Ovary (tissue), 9 donors: ENCODE results near the gene TGFB2. TPM values are rescaled to one million over a fixed set of nuclear protein-coding genes. Genes with fewer than 3 reads are reported as not detected.
A peak's percentile ranks its signal among the peaks of the same experiment; 100 is the strongest.

ENCODE experiments used
- DNase-seq, 5 donors: peaks; one replicate each; pipeline ENCODE4 v3.0.0-alpha.2; 2019 to 2020
- H3K27ac ChIP-seq, 2 donors: fragments of 200-600 bp; one replicate each; pipeline versions ENCODE4 v1.5.1 to v1.8.0; 2019 to 2022
- H3K27me3 ChIP-seq: fragments of 200-600 bp; one replicate; pipeline ENCODE4 v1.8.0; 2022
- H3K36me3 ChIP-seq: fragments of 200-600 bp; sonication (generic); one replicate; pipeline ENCODE4 v1.5.1; 2019
- H3K4me1 ChIP-seq: one replicate; pipeline ENCODE4 v1.8.1; 2013; ENCODE audit warnings: mild to moderate bottlenecking, moderate library complexity; ENCODE audit not compliant: insufficient read depth
- H3K4me3 ChIP-seq: fragments of 200-600 bp; sonication (generic); one replicate; pipeline ENCODE4 v1.5.1; 2017
- H3K9me3 ChIP-seq, 2 donors: fragments of 200-600 bp in 1 of 2; sonication (generic) in 1 of 2; one replicate each; pipeline versions ENCODE4 v1.5.1 to v1.8.1; 2013 to 2019; ENCODE audit warnings: mild to moderate bottlenecking in 1 of 2, moderate library complexity in 1 of 2
- CTCF ChIP-seq, 3 donors: fragments of 450-650 bp in 2 of 3; fragments of 200-600 bp in 1 of 3; IDR thresholded peaks; one replicate each; pipeline versions ENCODE4 v1.5.1 to v1.8.0; 2016 to 2022; ENCODE audit warnings: antibody characterized with exemption in 3 of 3, mild to moderate bottlenecking in 1 of 3
- EP300 ChIP-seq: sonication (generic); formaldehyde crosslinking; IDR thresholded peaks from one replicate; pipeline ENCODE4 v1.6.1; 2017; ENCODE audit warnings: antibody characterized with exemption
- POLR2A ChIP-seq: fragments of 450-650 bp; IDR thresholded peaks from one replicate; pipeline ENCODE4 v1.6.1; 2017; ENCODE audit warnings: antibody characterized with exemption, mild to moderate bottlenecking, moderate library complexity
- WGBS, 3 donors: extraction: QIAGEN DNeasy Blood & Tissue Kit in 1 of 3; methylation state at CpG; one replicate each; pipeline versions ENCODE4 v1.1.5 to v1.1.7; 2013 to 2017; 5-methylcytosine and 5-hydroxymethylcytosine counted together
- intact Hi-C, 4 donors: fragments of 100-400 bp; cut with DNase I; formaldehyde crosslinking; loops; one replicate each; pipeline versions ENCODE4 v1.11.0 to v1.15.1; 2022 to 2023
- polyA plus RNA-seq, 2 donors: library from polyadenylated mRNA; stranded (reverse); fragments of 200-250 nt in 1 of 2; fragments of 350-450 nt in 1 of 2; fragmentation: Illumina TruSeq in 1 of 2; extraction: RNeasy Lipid Tissue Mini Kit (QIAGEN cat#74804) in 1 of 2; gene quantifications; one replicate each; pipeline ENCODE4 v1.2.3, GENCODE V29; 2013 to 2014
- total RNA-seq, 7 donors: library from RNA; depleted of rRNA in 2 of 7; stranded (reverse); fragments of >200 nt in 2 of 7; fragmentation: NEBNext Ultra II Directional in 3 of 7; extraction: Animal tissue kit (Norgen Biotek cat#: 25700) in 3 of 7; gene quantifications; one replicate each; pipeline versions ENCODE4 v1.1.0 to v1.2.4, GENCODE V29; 2016 to 2023
- donor health status: DM: no; HTN: no; CAD: no; lungs with moderate emphysema.
- donor health status: DM: no; HTN: no; CAD: no.
- donor health status: Bipolar disorder and iron deficiency.
- donor health status: DM: yes; HTN: yes; CAD: no.
- donor health status: DM: no; HTN: no; CAD: no.
- donor health status: DM: yes; HTN: yes; CAD: no.

Gene TGFB2
- total and polyA plus RNA-seq, 9 donors = 3.8 to 29.4 (median 9.3) TPM

DNA sequence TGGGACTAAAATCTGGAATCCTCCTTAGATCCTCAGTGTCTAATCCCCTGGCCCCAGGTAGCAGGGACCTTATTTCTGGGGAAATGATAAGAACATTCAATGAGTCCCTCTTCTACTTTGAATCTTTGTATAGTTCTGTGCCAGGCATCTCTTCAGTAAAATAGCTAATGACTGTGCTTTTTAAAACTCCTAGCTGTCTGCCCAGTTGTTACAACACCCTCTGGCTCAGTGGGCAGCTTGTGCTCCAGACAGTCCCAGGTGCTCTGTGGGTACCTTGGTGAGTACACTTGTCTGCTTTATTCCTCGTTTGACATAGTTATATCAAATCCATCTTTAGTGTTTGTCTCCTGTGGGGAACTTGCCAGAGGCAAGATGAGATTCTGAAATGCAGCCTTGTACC lies 18.0 kb downstream of the TGFB2 start:
- peaks cover 11% of the 10 kb centered on the region for H3K4me1 ChIP-seq
- TF ChIP-seq POLR2A (no peak), EP300 (no peak), CTCF (IDR thresholded peaks at IDR 0.05) (no peak)
- no peak overlapping the region for H3K27ac ChIP-seq
- H3K9me3 ChIP-seq = no peaks in the 10 kb centered on the region
- H3K36me3 ChIP-seq = no peaks in the 10 kb centered on the region
- no peaks in the 10 kb centered on the region for H3K27me3 ChIP-seq
- DNase-seq = no peak
- intact Hi-C loops = no loop called here
- 79 to 100% (median 82%) methylated on average over 1 of the region's 1 CpG for WGBS, 3 donors
- H3K4me3 ChIP-seq = no peak overlapping the region

DNA sequence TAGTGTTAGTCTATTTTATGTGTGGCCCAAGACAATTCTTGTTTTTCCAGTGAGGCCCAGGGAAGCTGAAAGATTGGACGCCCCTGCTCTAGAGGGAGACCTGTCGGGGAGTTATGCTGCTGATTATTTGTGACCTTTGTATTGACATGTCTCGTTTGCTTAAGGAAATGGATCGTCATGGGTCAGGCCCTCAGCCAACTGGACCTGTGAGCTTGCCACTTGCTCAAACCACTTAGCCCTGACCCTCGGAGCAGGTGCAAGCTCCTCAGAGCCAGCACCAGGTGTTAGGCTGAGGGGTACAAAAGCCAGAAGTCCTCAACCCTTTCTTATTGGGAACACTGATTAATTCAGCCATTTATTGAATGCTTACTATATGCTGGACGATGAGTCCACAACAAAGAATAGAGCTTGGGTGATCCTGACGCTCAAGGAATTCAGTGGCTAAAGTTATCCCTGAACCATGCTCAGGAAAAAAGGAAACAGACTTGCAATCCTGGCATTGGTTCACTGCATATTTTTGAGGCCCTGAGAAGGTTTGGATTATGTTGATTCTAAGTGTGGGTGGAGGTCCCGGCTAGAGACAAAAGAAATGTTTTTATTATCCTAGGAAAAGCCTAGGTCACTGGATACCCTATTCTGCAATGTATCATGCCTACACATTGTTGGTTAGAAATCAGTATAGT lies 19.0 kb downstream of the TGFB2 start:
- Histone ChIP-seq H3K9me3 (no peaks in the 10 kb centered on the region), H3K27ac (peak overlapping the region in 1 of 2 donors; percentile 62), H3K27me3 (no peaks in the 10 kb centered on the region), H3K36me3 (no peaks in the 10 kb centered on the region), H3K4me1 (peaks cover 11% of the 10 kb centered on the region), H3K4me3 (no peak overlapping the region)
- intact Hi-C loops = no loop called here
- WGBS, 3 donors = 28 to 44% (median 31%) methylated on average over 8 of the region's 8 CpGs
- TF ChIP-seq POLR2A (no peak), EP300 (no peak), CTCF (IDR thresholded peaks at IDR 0.05) (no peak)
- DNase-seq = no peak

DNA sequence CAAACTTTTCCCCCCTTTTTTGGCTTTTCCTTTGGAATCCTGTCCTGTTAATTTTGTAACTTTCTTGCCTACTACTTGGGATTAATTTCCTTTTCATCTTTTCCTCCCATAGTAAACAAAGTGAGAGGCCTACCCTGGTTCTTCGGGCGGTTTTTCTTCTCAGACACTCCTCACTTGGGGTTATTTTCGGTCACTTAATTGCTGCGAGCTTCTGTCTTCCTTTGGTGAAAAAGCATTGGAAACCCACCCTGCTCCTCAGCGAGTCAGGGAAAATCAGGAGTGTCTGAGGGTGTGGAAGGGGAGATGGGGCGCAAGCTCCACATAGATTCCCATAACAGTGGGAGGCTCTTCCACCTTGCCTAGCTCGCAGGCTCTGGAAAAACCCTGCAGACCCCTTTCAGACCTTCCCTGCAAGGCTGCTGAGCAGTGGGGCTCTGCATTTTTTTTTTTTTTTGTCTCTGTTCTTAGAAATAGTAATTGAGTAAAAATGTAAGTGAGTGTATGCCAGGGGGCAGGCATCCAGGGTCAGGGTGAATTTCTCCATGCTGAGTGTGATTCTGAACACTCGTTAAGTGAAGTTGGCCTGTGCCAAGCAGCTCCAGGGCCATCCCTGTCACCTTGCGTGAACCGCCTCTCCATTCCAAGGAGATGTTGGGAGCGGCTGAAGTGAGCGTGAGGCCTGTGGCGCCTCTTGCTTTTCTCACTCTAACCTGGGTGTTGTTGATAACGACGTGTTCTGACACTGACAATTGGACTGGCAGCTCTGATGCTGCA lies 20.3 kb downstream of the TGFB2 start:
- H3K36me3 ChIP-seq = no peaks in the 10 kb centered on the region
- intact Hi-C loops = no loop called here
- TF ChIP-seq CTCF (IDR thresholded peaks at IDR 0.05) (no peak), POLR2A (no peak), EP300 (no peak)
- H3K27ac ChIP-seq = peak overlapping the region in 1 of 2 donors; percentile 62
- 65 to 72% (median 72%) methylated on average over 15 of the region's 15 CpGs for WGBS, 3 donors
- peaks cover 16% of the 10 kb centered on the region for H3K4me1 ChIP-seq
- no peak overlapping the region for H3K4me3 ChIP-seq
- no peaks in the 10 kb centered on the region for H3K9me3 ChIP-seq
- DNase-seq = peak in 4 of 5 donors; percentile 38 to 56 (median 44)
- no peaks in the 10 kb centered on the region for H3K27me3 ChIP-seq

- intact Hi-C loops = no loop called here
- DNase-seq = no peak
- 62 to 73% (median 64%) methylated on average over 5 of the region's 5 CpGs for WGBS, 3 donors
- Histone ChIP-seq H3K27ac (no peak overlapping the region), H3K27me3 (no peaks in the 10 kb centered on the region), H3K36me3 (no peaks in the 10 kb centered on the region), H3K9me3 (no peaks in the 10 kb centered on the region), H3K4me3 (no peak overlapping the region), H3K4me1 (peaks cover 20% of the 10 kb centered on the region)
- no peak for TF ChIP-seq EP300
- no peak for TF ChIP-seq CTCF (IDR thresholded peaks at IDR 0.05)
- TF ChIP-seq POLR2A = no peak
Measured at GRCh38 chr1:218366322-218367052, 21.4 kb downstream of the TGFB2 start.
